ENCODE results near the gene PSKH1.
"Not testable (repeated sequence)": the region's sequence is repeated elsewhere in the genome, so short reads cannot be mapped to it uniquely, and the experiment has no call there.

PSKH1 gene

DNA sequence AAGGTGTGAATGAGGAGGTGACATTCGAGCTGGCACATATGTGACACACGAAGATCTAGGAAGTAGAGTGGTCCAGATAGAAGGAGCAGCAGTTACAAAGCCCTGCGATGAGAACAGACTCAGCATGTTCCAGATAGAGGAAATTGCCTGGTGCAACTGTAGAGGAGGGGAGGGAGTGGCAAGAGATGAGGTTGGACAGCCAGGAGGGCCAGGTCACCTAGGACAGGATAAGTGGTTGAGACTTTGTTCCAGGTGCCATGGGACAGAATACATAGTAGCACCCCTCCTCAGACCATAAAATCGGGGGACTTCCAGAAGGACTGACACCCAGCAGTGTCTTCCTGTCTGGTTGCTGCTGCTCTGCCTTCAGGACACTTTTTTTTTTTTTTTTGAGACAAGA lies 34.6 kb upstream of the PSKH1 start:
- TF ChIP-seq, protein P1, sequence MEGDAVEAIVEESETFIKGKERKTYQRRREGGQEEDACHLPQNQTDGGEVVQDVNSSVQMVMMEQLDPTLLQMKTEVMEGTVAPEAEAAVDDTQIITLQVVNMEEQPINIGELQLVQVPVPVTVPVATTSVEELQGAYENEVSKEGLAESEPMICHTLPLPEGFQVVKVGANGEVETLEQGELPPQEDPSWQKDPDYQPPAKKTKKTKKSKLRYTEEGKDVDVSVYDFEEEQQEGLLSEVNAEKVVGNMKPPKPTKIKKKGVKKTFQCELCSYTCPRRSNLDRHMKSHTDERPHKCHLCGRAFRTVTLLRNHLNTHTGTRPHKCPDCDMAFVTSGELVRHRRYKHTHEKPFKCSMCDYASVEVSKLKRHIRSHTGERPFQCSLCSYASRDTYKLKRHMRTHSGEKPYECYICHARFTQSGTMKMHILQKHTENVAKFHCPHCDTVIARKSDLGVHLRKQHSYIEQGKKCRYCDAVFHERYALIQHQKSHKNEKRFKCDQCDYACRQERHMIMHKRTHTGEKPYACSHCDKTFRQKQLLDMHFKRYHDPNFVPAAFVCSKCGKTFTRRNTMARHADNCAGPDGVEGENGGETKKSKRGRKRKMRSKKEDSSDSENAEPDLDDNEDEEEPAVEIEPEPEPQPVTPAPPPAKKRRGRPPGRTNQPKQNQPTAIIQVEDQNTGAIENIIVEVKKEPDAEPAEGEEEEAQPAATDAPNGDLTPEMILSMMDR (IDR thresholded peaks at IDR 0.05; ENCODE audit: low read depth, low read length, missing control alignments), result no peak
- H3K4me3 ChIP-seq (replicated peaks; ENCODE audit: low read depth, low read length), result no peak overlapping the region

DNA sequence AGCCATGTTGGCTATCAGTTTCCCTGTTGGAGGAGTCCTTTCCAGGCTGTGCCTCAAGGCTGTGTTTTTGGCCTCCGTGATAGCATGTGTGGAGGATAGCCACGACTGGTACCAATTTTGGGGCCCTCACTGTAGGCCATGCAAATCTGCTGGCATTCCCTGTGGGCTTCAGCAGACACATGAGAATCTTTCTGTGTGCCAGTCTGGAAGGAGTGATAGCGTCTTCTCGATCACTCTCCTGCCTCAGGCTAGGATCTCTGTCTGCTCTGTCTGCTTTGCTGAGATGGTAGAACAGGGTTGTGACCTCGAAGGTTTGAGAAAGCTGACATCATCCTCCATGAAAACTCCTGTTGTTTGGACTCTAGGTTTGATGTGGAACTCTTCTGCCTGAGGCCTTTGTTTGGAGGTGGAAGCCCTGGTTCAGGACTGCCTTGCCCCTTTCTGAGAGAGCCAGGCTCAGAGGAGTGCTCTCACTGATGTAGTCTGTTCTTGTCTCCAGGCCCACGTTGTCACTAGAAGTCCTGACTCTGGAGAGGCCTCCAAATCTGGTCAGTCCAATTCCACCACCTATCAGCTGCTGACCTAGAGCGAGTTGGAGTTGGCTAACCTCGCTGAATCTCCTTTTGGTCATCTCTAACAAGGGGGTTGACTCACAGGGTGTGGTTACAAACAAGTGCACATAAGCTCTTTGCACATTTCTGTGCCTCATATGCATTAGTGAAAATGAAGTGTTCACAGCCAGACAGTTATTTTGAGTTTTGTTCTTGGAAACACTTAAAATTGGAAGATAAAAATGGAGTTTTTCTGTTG lies 32.3 kb upstream of the PSKH1 start:
- TF ChIP-seq, protein P1 (IDR thresholded peaks at IDR 0.05; ENCODE audit: low read depth, low read length, missing control alignments), result no peak
- no peak for DNase-seq (ENCODE audit: extremely low read depth, low read depth)
- no peak overlapping the region for H3K4me3 ChIP-seq (replicated peaks; ENCODE audit: low read depth, low read length)

More for the DNA sequence above, 34.6 kb upstream of the PSKH1 start:
- no peak for DNase-seq (ENCODE audit: extremely low read depth, low read depth)

DNA sequence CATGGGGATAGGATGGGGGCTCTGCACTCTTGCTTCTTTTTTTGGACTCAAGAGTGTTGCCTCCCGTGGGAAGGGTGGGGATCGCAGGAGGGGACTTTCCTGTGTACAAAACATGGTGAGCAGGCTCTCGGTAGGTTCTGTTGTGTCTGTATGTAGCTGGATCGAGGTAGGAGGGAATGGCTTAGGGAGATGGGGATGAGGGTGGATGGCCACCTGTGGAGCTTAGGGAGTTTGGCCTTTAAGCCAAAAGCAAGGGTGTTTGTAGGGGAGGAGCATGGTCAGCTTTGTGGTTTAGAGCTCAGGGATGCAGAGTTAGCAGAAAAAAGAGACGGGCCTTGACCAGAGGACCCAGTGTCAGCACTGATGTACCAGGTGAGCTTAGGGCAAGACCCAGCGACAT lies 31.2 kb upstream of the PSKH1 start:
- TF ChIP-seq, protein P1 (IDR thresholded peaks at IDR 0.05; ENCODE audit: low read depth, low read length, missing control alignments), result no peak
- no peak for DNase-seq (ENCODE audit: extremely low read depth, low read depth)
- H3K4me3 ChIP-seq (replicated peaks; ENCODE audit: low read depth, low read length), result no peak overlapping the region

DNA sequence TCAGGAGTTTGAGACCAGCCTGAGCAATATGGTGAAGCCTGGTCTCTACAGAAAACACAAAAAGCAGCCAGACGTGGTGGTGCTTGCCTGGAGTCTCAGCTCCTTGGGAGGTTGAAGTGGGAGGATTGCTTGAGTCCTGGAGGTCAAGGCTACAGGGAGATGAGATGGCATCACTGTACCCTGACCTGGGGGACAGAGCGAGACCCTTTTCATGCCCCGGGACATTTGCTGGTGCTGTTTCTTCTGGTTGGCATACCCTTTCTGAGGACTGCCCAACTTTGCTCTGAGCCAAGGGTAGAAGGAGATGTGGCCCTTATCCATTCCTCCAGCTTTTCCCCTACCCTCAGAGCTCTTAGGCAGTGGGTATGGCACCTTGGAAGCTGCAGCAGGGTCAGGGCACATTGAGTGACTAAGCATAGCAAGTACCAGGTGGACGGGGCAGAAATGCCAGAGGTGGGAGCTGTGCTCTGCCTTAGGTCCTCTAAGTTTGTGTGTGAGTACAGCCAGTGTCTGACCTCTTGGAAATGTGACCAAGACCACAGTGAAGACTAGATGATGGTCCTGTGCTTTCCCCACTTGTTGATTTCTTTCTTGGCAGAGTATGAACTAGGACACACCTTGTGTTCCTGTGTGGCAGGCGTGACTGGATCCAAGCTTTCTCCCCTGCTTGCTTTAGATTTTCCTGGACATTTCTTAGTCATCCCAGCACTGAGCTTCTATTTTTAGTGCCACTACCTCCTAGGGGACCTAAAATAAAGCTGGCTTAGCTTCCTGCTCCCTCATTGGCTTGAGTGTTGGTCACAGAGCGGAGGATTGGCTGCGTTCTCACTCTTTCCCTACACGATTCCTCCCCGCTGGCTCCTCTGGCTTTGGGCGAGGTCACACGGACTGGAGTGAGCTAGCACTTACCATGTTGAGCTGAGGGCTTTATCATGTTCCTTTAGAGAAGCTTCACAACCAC lies 30.2 kb upstream of the PSKH1 start:
- TF ChIP-seq, protein P1 (IDR thresholded peaks at IDR 0.05; ENCODE audit: low read depth, low read length, missing control alignments), result no peak
- no peak overlapping the region for H3K4me3 ChIP-seq (replicated peaks; ENCODE audit: low read depth, low read length)
- no peak for DNase-seq (ENCODE audit: extremely low read depth, low read depth)

GRCh38 chr16:67864044-67864443 lies 29.0 kb upstream of the PSKH1 start:
- not testable (repeated sequence) for DNase-seq (ENCODE audit: extremely low read depth, low read depth); H3K4me3 ChIP-seq (replicated peaks; ENCODE audit: low read depth, low read length)

DNA sequence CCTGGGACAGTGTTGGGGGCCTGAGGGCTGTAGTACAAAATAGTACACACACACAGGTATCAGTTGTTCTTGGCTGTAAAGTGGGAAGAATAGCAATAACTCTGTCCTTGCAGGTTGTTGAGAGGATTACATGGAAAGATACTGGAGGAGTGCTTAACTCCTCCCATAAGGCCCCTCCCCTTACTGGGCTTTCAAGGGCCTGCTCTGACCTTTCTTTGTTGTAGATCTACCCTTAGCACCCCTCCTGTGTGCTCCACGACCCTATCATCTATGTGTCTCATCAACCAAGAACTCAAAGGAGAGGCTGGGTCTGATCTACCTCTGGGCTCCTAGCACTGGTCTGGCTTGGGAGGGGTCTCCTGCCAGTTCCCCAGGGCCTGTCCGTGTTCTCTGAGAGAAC lies 28.5 kb upstream of the PSKH1 start:
- no peak overlapping the region for H3K4me3 ChIP-seq (replicated peaks; ENCODE audit: low read depth, low read length)
- TF ChIP-seq, protein P1 (IDR thresholded peaks at IDR 0.05; ENCODE audit: low read depth, low read length, missing control alignments), result no peak
- DNase-seq (ENCODE audit: extremely low read depth, low read depth), result no peak

- TF ChIP-seq, protein P1 (IDR thresholded peaks at IDR 0.05; ENCODE audit: low read depth, low read length, missing control alignments), result peak; percentile 47
- DNase-seq (ENCODE audit: extremely low read depth, low read depth), result no peak
Observed at GRCh38 chr16:67865318-67865717, 27.7 kb upstream of the PSKH1 start.

More at GRCh38 chr16:67865318-67865717, 27.7 kb upstream of the PSKH1 start:
- H3K4me3 ChIP-seq (replicated peaks; ENCODE audit: low read depth, low read length), result no peak overlapping the region
